COLO668 (cell line): Measurements from ENCODE around the gene CRTAP.
"Not testable (repeated sequence)": the region's sequence is repeated elsewhere in the genome, so short reads cannot be mapped to it uniquely, and the experiment has no call there.

Source experiments
- DNase-seq: peaks from one replicate; lab custom pipeline; 2025; ENCODE audit not compliant: unreplicated experiment; lab: John Stamatoyannopoulos, UW

The CRTAP gene

GRCh38 chr3:33113772-33114621 is at the start of gene CRTAP:
CRTAP (plus strand) TSS chr3:33114014; CDS start chr3:33114078, 64 bp downstream.
- peak; percentile 82 for DNase-seq

- DNase-seq, result no peak
Measured at GRCh38 chr3:33064929-33065328, 48.9 kb upstream of the CRTAP start.

GRCh38 chr3:33067484-33067883 is 46.3 kb upstream of the CRTAP start:
- DNase-seq, result no peak

GRCh38 chr3:33069862-33070261 is 44.0 kb upstream of the CRTAP start:
- peak; percentile 36 for DNase-seq

- DNase-seq, result no peak
Measured at GRCh38 chr3:33071181-33071580, 42.6 kb upstream of the CRTAP start.

- no peak for DNase-seq
Measured at GRCh38 chr3:33071946-33072345, 41.9 kb upstream of the CRTAP start.

GRCh38 chr3:33074217-33075067 is 39.4 kb upstream of the CRTAP start:
- DNase-seq, result peak; percentile 60

GRCh38 chr3:33075995-33076394 is 37.8 kb upstream of the CRTAP start:
- no peak for DNase-seq

GRCh38 chr3:33076952-33077351 is 36.9 kb upstream of the CRTAP start:
- DNase-seq, result no peak

- no peak for DNase-seq
Measured at GRCh38 chr3:33077976-33078375, 35.8 kb upstream of the CRTAP start.

GRCh38 chr3:33079813-33080212 is 34.0 kb upstream of the CRTAP start:
- not testable (repeated sequence) for DNase-seq

GRCh38 chr3:33081812-33082211 is 32.0 kb upstream of the CRTAP start:
- no peak for DNase-seq

- DNase-seq, result no peak
Measured at GRCh38 chr3:33083958-33084357, 29.9 kb upstream of the CRTAP start.

GRCh38 chr3:33088691-33089090 is 25.1 kb upstream of the CRTAP start:
- DNase-seq, result no peak

GRCh38 chr3:33089515-33089914 is 24.3 kb upstream of the CRTAP start:
- DNase-seq, result no peak

- no peak for DNase-seq
Measured at GRCh38 chr3:33091746-33092145, 22.1 kb upstream of the CRTAP start.

- no peak for DNase-seq
Measured at GRCh38 chr3:33092496-33093254, 21.1 kb upstream of the CRTAP start.

GRCh38 chr3:33093847-33094246 is 20.0 kb upstream of the CRTAP start:
- DNase-seq, result no peak

- no peak for DNase-seq
Measured at GRCh38 chr3:33095436-33095835, 18.4 kb upstream of the CRTAP start.

- DNase-seq, result peak; percentile 45
Measured at GRCh38 chr3:33096093-33096868, 17.5 kb upstream of the CRTAP start.
